Measurements from ENCODE around the gene WWOX. TPM values are rescaled to one million over a fixed set of nuclear protein-coding genes. Genes with fewer than 3 reads are reported as not detected.

Gene WWOX
- total RNA-seq, 1 donor from 2014 or later = 28.2 TPM

GRCh38 chr16:78642621-78643285, 543.3 kb downstream of the WWOX start:
- no peak overlapping the region for H3K4me3 Mint-ChIP-seq (ENCODE audit: unreplicated experiment)
- H3K27me3 Mint-ChIP-seq (ENCODE audit: unreplicated experiment) = peaks cover 22% of the 10 kb centered on the region
- peaks cover 6% of the 10 kb centered on the region for H3K9me3 Mint-ChIP-seq (ENCODE audit: unreplicated experiment)
- peaks cover 3% of the 10 kb centered on the region for H3K4me1 Mint-ChIP-seq (ENCODE audit: unreplicated experiment)
- no peak for TF ChIP-seq CTCF (IDR thresholded peaks at IDR 0.05)
- DNase-seq (ENCODE audit: extremely low spot score, unreplicated experiment) = no peak
- H3K27ac Mint-ChIP-seq (ENCODE audit: unreplicated experiment) = no peak overlapping the region
- no peaks in the 10 kb centered on the region for H3K36me3 Mint-ChIP-seq (ENCODE audit: unreplicated experiment)

- Mint-ChIP-seq H3K4me1 (ENCODE audit: unreplicated experiment) (peaks cover 12% of the 10 kb centered on the region), H3K27ac (ENCODE audit: unreplicated experiment) (no peak overlapping the region), H3K4me3 (ENCODE audit: unreplicated experiment) (no peak overlapping the region), H3K36me3 (ENCODE audit: unreplicated experiment) (no peaks in the 10 kb centered on the region), H3K27me3 (ENCODE audit: unreplicated experiment) (peaks cover 22% of the 10 kb centered on the region), H3K9me3 (ENCODE audit: unreplicated experiment) (peaks cover 9% of the 10 kb centered on the region)
- no peak for TF ChIP-seq CTCF (IDR thresholded peaks at IDR 0.05)
- DNase-seq (ENCODE audit: extremely low spot score, unreplicated experiment) = no peak
Measured at GRCh38 chr16:78645657-78646056, 546.2 kb downstream of the WWOX start.

DNA sequence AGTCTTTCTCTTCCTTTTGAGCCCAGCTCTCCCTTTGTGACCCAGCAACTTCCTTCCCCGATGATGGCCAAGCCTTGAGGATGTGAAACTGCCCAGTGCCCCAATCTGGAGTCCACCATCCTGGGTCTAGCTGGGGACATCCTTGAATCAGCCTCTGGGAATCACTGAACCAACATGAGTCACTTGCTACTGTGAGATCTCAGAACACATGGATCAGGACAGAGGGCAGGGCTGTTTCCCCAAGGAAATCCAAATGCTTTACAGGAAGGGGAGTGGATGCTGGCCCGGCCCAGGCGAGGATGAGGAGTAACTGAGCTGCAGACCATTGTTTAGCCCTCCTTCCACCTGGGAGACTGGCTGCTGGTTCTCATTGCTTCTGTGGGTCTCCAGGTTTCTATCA, 547.6 kb downstream of the WWOX start:
- Mint-ChIP-seq H3K36me3 (ENCODE audit: unreplicated experiment) (no peaks in the 10 kb centered on the region), H3K27me3 (ENCODE audit: unreplicated experiment) (peaks cover 9% of the 10 kb centered on the region), H3K4me3 (ENCODE audit: unreplicated experiment) (no peak overlapping the region), H3K27ac (ENCODE audit: unreplicated experiment) (no peak overlapping the region), H3K4me1 (ENCODE audit: unreplicated experiment) (peaks cover 12% of the 10 kb centered on the region), H3K9me3 (ENCODE audit: unreplicated experiment) (peaks cover 9% of the 10 kb centered on the region)
- TF ChIP-seq CTCF (IDR thresholded peaks at IDR 0.05) = no peak
- no peak for DNase-seq (ENCODE audit: extremely low spot score, unreplicated experiment)

DNA sequence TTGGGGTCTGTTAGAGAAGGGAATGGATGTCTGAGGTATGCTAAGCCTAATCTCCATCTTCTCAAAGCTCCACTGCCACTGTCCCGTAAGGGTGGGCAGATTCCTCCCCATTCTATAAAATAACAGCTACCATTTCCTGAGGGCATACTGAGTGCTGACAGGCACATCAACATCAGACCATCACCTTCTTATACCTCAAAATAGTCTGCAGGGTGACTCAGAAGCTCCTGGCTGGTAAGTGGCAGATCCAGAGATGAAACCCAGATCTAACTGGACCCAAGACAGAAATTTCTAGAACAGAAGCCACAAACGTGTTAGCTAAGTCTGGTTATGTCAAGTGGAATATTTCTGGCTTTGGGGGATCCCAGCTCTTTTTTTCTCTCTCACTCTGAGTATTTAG, 548.0 kb downstream of the WWOX start:
- Mint-ChIP-seq H3K36me3 (ENCODE audit: unreplicated experiment) (no peaks in the 10 kb centered on the region), H3K27ac (ENCODE audit: unreplicated experiment) (no peak overlapping the region), H3K27me3 (ENCODE audit: unreplicated experiment) (peaks cover 5% of the 10 kb centered on the region), H3K9me3 (ENCODE audit: unreplicated experiment) (peaks cover 9% of the 10 kb centered on the region), H3K4me1 (ENCODE audit: unreplicated experiment) (peaks cover 12% of the 10 kb centered on the region), H3K4me3 (ENCODE audit: unreplicated experiment) (no peak overlapping the region)
- no peak for DNase-seq (ENCODE audit: extremely low spot score, unreplicated experiment)
- no peak for TF ChIP-seq CTCF (IDR thresholded peaks at IDR 0.05)

- no peak for DNase-seq (ENCODE audit: extremely low spot score, unreplicated experiment)
- Mint-ChIP-seq H3K27me3 (ENCODE audit: unreplicated experiment) (no peaks in the 10 kb centered on the region), H3K36me3 (ENCODE audit: unreplicated experiment) (no peaks in the 10 kb centered on the region), H3K4me3 (ENCODE audit: unreplicated experiment) (no peak overlapping the region), H3K27ac (ENCODE audit: unreplicated experiment) (no peak overlapping the region), H3K4me1 (ENCODE audit: unreplicated experiment) (peaks cover 12% of the 10 kb centered on the region), H3K9me3 (ENCODE audit: unreplicated experiment) (peaks cover 9% of the 10 kb centered on the region)
- no peak for TF ChIP-seq CTCF (IDR thresholded peaks at IDR 0.05)
Measured at GRCh38 chr16:78648517-78648916, 549.1 kb downstream of the WWOX start.
